AG04450 (cell line): ENCODE results near the gene NAGPA. TPM values are rescaled to one million over a fixed set of nuclear protein-coding genes. Genes with fewer than 3 reads are reported as not detected.

Source experiments
- CTCF ChIA-PET: fragments of 300-600, 350-600 bp; formaldehyde crosslinking; extraction: SDS; loops from one replicate; lab custom pipeline; 2022; ENCODE audit warnings: antibody characterized with exemption, inconsistent platforms; lab: Charles Lee
- POLR2A ChIA-PET: fragments of 350-600 bp; formaldehyde crosslinking; extraction: SDS; loops from one replicate; lab custom pipeline; 2021; ENCODE audit warnings: antibody characterized with exemption, inconsistent platforms; lab: Yijun Ruan, JAX
- DNase-seq: peaks from one replicate; pipeline ENCODE4 v3.0.0-alpha.2; 2011; ENCODE audit warnings: low read depth, low spot score
- H3K27ac ChIP-seq: one replicate; pipeline ENCODE4 v1.5.1; 2012; ENCODE audit warnings: low read depth, low read length, control low read depth
- H3K27me3 ChIP-seq: one replicate; pipeline ENCODE4 v1.6.0; 2012; ENCODE audit warnings: low read length; ENCODE audit not compliant: control insufficient read depth, insufficient read depth
- H3K4me3 ChIP-seq: 2 replicates; pipeline ENCODE4 v1.5.1; 2011; ENCODE audit warnings: mild to moderate bottlenecking, low read depth, low read length, control low read depth
- H3K9me3 ChIP-seq: 2 replicates; pipeline ENCODE4 v1.5.1; 2012; ENCODE audit warnings: low read length; ENCODE audit not compliant: control insufficient read depth, insufficient read depth
- polyA plus RNA-seq: library from polyadenylated mRNA; depleted of rRNA; stranded (reverse); fragments of >200 nt; gene quantifications from 2 replicates; pipeline ENCODE4 v1.2.3, GENCODE V29; 2011
- TF ChIP-seq, protein P1 (sequence below): IDR thresholded peaks from 2 replicates; pipeline ENCODE4 v1.5.1; 2011; ENCODE audit warnings: low read depth, low read length, control low read depth, inconsistent platforms

Gene NAGPA
- polyA plus RNA-seq, 1 experiment, result 7.9 TPM

GRCh38 chr16:5070431-5071186, 36.9 kb upstream of the NAGPA start:
- no peak for DNase-seq
- no peaks in the 10 kb centered on the region for H3K9me3 ChIP-seq
- H3K4me3 ChIP-seq, result no peak overlapping the region
- H3K27me3 ChIP-seq, result peaks cover 7% of the 10 kb centered on the region
- TF ChIP-seq, protein P1, sequence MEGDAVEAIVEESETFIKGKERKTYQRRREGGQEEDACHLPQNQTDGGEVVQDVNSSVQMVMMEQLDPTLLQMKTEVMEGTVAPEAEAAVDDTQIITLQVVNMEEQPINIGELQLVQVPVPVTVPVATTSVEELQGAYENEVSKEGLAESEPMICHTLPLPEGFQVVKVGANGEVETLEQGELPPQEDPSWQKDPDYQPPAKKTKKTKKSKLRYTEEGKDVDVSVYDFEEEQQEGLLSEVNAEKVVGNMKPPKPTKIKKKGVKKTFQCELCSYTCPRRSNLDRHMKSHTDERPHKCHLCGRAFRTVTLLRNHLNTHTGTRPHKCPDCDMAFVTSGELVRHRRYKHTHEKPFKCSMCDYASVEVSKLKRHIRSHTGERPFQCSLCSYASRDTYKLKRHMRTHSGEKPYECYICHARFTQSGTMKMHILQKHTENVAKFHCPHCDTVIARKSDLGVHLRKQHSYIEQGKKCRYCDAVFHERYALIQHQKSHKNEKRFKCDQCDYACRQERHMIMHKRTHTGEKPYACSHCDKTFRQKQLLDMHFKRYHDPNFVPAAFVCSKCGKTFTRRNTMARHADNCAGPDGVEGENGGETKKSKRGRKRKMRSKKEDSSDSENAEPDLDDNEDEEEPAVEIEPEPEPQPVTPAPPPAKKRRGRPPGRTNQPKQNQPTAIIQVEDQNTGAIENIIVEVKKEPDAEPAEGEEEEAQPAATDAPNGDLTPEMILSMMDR, result no peak
- CTCF ChIA-PET, result interaction anchor here (0.7 to 1.3 kb wide), 2 partner anchors 14 to 103 kb away, joined by 3 read pairs; no protein-coding TSS in a partner anchor
- POLR2A ChIA-PET, result no interaction called here
- H3K27ac ChIP-seq, result no peak overlapping the region

- Histone ChIP-seq H3K27ac (no peak overlapping the region), H3K4me3 (no peak overlapping the region), H3K27me3 (peaks cover 9% of the 10 kb centered on the region), H3K9me3 (no peaks in the 10 kb centered on the region)
- POLR2A ChIA-PET, result no interaction called here
- CTCF ChIA-PET, result interaction anchor here (1.3 kb wide), 1 partner anchor 15 kb away, joined by 3 read pairs; no protein-coding TSS in a partner anchor
- TF ChIP-seq, protein P1, result no peak
- no peak for DNase-seq
Measured at GRCh38 chr16:5069854-5070253, 36.1 kb upstream of the NAGPA start.

- POLR2A ChIA-PET, result no interaction called here
- H3K9me3 ChIP-seq, result no peaks in the 10 kb centered on the region
- peaks cover 11% of the 10 kb centered on the region for H3K27me3 ChIP-seq
- H3K4me3 ChIP-seq, result no peak overlapping the region
- no peak overlapping the region for H3K27ac ChIP-seq
- DNase-seq, result no peak
- TF ChIP-seq, protein P1, result no peak
- CTCF ChIA-PET, result no interaction called here
Measured at GRCh38 chr16:5069048-5069447, 35.3 kb upstream of the NAGPA start.

GRCh38 chr16:5066511-5066910, 32.8 kb upstream of the NAGPA start:
- H3K4me3 ChIP-seq, result no peak overlapping the region
- H3K27ac ChIP-seq, result no peak overlapping the region
- H3K27me3 ChIP-seq, result peaks cover 23% of the 10 kb centered on the region
- TF ChIP-seq, protein P1, result no peak
- no peak for DNase-seq
- no peaks in the 10 kb centered on the region for H3K9me3 ChIP-seq
- CTCF ChIA-PET, result no interaction called here
- POLR2A ChIA-PET, result interaction anchor here (0.6 kb wide), 1 partner anchor 125 kb away, joined by 6 read pairs; no protein-coding TSS in a partner anchor

DNA sequence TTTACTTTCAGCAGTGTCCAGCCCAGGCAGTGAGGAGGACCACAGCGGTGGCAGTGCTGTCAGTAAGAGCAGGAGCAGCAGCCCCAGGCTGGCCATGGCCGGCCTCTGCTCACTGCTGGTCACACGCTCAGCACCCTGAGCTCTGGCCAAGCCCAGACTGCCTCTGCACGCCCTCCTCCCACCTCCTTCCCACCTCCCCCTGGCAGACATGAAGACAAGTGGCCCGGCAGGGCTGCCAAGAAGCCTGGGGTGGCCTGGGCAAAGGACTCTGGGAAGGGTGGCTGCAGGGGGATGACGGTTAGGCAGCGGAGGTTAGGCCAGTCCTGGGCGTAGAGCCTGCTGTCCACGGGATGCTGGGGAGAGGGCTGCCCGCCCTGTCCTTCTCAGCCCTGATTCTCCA, 32.1 kb upstream of the NAGPA start, which contains the start of gene C16orf89:
TSS of gene C16orf89 (minus strand) at position 144 of the 400 bp plus-strand sequence. CDS start at position 96, 48 bp downstream.
- H3K27me3 ChIP-seq, result peaks cover 23% of the 10 kb centered on the region
- TF ChIP-seq, protein P1, result no peak
- ChIA-PET CTCF (no interaction called here), POLR2A (no interaction called here)
- no peak within 1 kb of the TSS for H3K4me3 ChIP-seq
- DNase-seq, result no peak
- H3K9me3 ChIP-seq, result no peaks in the 10 kb centered on the region
- H3K27ac ChIP-seq, result no peak within 1 kb of the TSS
